ENCODE measurements around the gene SQSTM1. TPM values are rescaled to one million over a fixed set of nuclear protein-coding genes. Genes with fewer than 3 reads are reported as not detected.

Gene SQSTM1
- polyA plus RNA-seq, 1 of the 3 experiments (the other 2 are of a cell fraction): 181 TPM

DNA sequence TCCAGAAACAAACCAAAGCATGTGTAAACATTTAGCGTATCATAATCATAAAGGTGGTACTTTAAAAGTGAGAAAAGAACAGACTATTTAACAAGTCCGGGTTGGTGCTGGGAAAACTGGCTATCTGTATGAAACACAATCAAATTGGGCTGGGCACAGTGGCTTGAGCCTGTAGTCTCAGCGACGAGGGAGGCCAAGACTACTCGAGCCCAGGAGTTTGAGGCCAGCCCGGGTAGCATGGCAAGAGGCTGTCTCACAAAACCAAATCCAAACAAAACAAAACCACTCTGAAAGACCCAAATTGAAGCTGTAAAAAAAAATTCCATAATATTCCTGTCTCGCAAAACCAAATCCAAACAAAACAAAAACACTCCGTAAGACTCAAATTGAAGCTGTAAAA lies 33.7 kb downstream of the SQSTM1 start:
- whole genome bisulfite sequencing (ENCODE audit: low lambda C conversion rate): 96% methylated on average over 8 of the region's 8 CpGs

DNA sequence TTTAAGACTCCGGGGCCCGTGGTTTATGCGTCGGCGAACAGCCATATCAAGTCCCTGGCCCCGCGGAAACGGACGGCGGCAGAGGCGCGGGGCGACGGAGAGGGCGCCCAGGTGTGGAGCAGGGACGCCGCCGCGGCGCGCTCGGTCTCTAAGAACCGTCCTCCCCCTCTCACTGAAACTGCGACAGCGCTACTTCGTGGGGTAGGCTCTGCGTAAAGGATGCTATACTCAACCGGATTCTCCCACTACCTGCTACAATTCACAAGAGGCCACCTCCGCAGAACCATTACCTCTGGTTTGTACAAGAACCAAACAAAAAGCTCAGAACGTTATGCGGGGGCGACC lies 37.5 kb downstream of the SQSTM1 start:
- ChIA-PET POLR2A (interaction anchor here (1.0 to 1.2 kb wide), 2 partner anchors 10 to 36 kb away, joined by 3 read pairs; no protein-coding TSS in a partner anchor), CTCF (interaction anchor here (0.8 kb wide), 1 partner anchor 11 kb away, joined by 3 read pairs; no protein-coding TSS in a partner anchor)
- no peaks in the 10 kb centered on the region for H3K9me3 ChIP-seq
- H3K4me2 ChIP-seq: peak overlapping the region; percentile 95
- 0% methylated on average over 4 of the region's 32 CpGs for WGBS (ENCODE audit: low lambda C conversion rate)
- H3K27me3 ChIP-seq (ENCODE audit: insufficient read depth): no peaks in the 10 kb centered on the region
- H3K36me3 ChIP-seq (replicated peaks in 1 of 2; ENCODE audit: control insufficient read depth in 1 of 2, insufficient read depth in 2 of 2, low read length in 1 of 2): peaks cover 11 to 18% of the 10 kb centered on the region in 2 experiments
- peaks cover 5 to 9% of the 10 kb centered on the region in 2 experiments; a peak in 1 of 4 replicates for H3K4me1 ChIP-seq (ENCODE audit: control insufficient read depth in 1 of 2, insufficient read depth in 2 of 2, low read depth in 1 of 2, low read length in 1 of 2)
- peak overlapping the region; percentile 70 to 74; a peak in 3 of 4 replicates for H3K27ac ChIP-seq (ENCODE audit: low read depth in 2 of 2, low read length in 1 of 2)
- H3K4me3 ChIP-seq (ENCODE audit: low read depth in 2 of 2, low read length in 1 of 2): peak overlapping the region; percentile 81 to 100
- H2AFZ ChIP-seq (ENCODE audit: low read depth): peak overlapping the region; percentile 97; the same call in 1 of the 2 replicates
- H3K9ac ChIP-seq: peak overlapping the region; percentile 79; the same call in 1 of the 2 replicates
- peaks cover 13% of the 10 kb centered on the region for H3F3A ChIP-seq (replicated peaks; ENCODE audit: insufficient read depth)
- H4K20me1 ChIP-seq (ENCODE audit: insufficient read depth): no peaks in the 10 kb centered on the region
- DNase-seq: peak; percentile 72
- peaks cover 31% of the 10 kb centered on the region for H3K79me2 ChIP-seq (ENCODE audit: insufficient read depth)
- no peak for TF ChIP-seq RFX5 (IDR thresholded peaks at IDR 0.05; ENCODE audit: low read length)
- TF ChIP-seq, protein P1, sequence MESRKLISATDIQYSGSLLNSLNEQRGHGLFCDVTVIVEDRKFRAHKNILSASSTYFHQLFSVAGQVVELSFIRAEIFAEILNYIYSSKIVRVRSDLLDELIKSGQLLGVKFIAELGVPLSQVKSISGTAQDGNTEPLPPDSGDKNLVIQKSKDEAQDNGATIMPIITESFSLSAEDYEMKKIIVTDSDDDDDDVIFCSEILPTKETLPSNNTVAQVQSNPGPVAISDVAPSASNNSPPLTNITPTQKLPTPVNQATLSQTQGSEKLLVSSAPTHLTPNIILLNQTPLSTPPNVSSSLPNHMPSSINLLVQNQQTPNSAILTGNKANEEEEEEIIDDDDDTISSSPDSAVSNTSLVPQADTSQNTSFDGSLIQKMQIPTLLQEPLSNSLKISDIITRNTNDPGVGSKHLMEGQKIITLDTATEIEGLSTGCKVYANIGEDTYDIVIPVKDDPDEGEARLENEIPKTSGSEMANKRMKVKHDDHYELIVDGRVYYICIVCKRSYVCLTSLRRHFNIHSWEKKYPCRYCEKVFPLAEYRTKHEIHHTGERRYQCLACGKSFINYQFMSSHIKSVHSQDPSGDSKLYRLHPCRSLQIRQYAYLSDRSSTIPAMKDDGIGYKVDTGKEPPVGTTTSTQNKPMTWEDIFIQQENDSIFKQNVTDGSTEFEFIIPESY (IDR thresholded peaks at IDR 0.05; ENCODE audit: borderline replicate concordance, low read depth): no peak
- TF ChIP-seq, protein P2, sequence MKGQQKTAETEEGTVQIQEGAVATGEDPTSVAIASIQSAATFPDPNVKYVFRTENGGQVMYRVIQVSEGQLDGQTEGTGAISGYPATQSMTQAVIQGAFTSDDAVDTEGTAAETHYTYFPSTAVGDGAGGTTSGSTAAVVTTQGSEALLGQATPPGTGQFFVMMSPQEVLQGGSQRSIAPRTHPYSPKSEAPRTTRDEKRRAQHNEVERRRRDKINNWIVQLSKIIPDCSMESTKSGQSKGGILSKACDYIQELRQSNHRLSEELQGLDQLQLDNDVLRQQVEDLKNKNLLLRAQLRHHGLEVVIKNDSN (IDR thresholded peaks at IDR 0.05; ENCODE audit: borderline replicate concordance, low read depth): no peak
- TF ChIP-seq SIN3A (IDR thresholded peaks at IDR 0.05; ENCODE audit: borderline replicate concordance, low read depth, low read length): 0 out of 2 replicates have a peak, but pooled peaks have one; percentile 28
- no peaks in the 10 kb centered on the region for H3K9me2 ChIP-seq

More for the DNA sequence above, 33.7 kb downstream of the SQSTM1 start:
- Histone ChIP-seq H3F3A (replicated peaks; ENCODE audit: insufficient read depth) (peaks cover 4% of the 10 kb centered on the region), H3K79me2 (ENCODE audit: insufficient read depth) (peaks cover 31% of the 10 kb centered on the region), H3K27ac (ENCODE audit: low read depth in 2 of 2, low read length in 1 of 2) (no peak overlapping the region), H3K9ac (no peak overlapping the region), H3K36me3 (replicated peaks in 1 of 2; ENCODE audit: control insufficient read depth in 1 of 2, insufficient read depth in 2 of 2, low read length in 1 of 2) (peaks cover 21 to 26% of the 10 kb centered on the region in 2 experiments), H4K20me1 (ENCODE audit: insufficient read depth) (no peaks in the 10 kb centered on the region), H3K4me1 (ENCODE audit: control insufficient read depth in 1 of 2, insufficient read depth in 2 of 2, low read depth in 1 of 2, low read length in 1 of 2) (no peaks in the 10 kb centered on the region), H3K9me3 (no peaks in the 10 kb centered on the region), H3K9me2 (no peaks in the 10 kb centered on the region), H3K4me3 (ENCODE audit: low read depth in 2 of 2, low read length in 1 of 2) (no peak overlapping the region; a peak in 1 of 4 replicates), H2AFZ (ENCODE audit: low read depth) (no peak overlapping the region), H3K4me2 (no peak overlapping the region), H3K27me3 (ENCODE audit: insufficient read depth) (no peaks in the 10 kb centered on the region)
- DNase-seq: no peak
- no peak for TF ChIP-seq RFX5 (IDR thresholded peaks at IDR 0.05; ENCODE audit: low read length)
- no peak for TF ChIP-seq CHD2 (IDR thresholded peaks at IDR 0.05; ENCODE audit: low read length, partially characterized antibody)
- TF ChIP-seq TCF12 (IDR thresholded peaks at IDR 0.05): no peak
- no peak for TF ChIP-seq FOXM1 (IDR thresholded peaks at IDR 0.05; ENCODE audit: low read depth)
- TF ChIP-seq SIN3A (IDR thresholded peaks at IDR 0.05; ENCODE audit: borderline replicate concordance, low read depth, low read length): no peak
- no peak for TF ChIP-seq TAF1 (IDR thresholded peaks at IDR 0.05; ENCODE audit: borderline replicate concordance, low read depth, low read length)
- TF ChIP-seq ELF1 (IDR thresholded peaks at IDR 0.05): no peak
- no peak for TF ChIP-seq NRF1 (IDR thresholded peaks at IDR 0.05; ENCODE audit: low read depth, low read length)
- TF ChIP-seq SMC3 (IDR thresholded peaks at IDR 0.05; ENCODE audit: low read depth, low read length): no peak
- no peak for TF ChIP-seq EP300 (IDR thresholded peaks at IDR 0.05; ENCODE audit: borderline replicate concordance in 1 of 2, low read depth in 1 of 2, low read length in 1 of 2)
- TF ChIP-seq, protein P1 (IDR thresholded peaks at IDR 0.05; ENCODE audit: borderline replicate concordance, low read depth): no peak
- TF ChIP-seq TEAD4 (IDR thresholded peaks at IDR 0.05; ENCODE audit: borderline replicate concordance, insufficient read depth): no peak
- no peak for TF ChIP-seq RAD21 (IDR thresholded peaks at IDR 0.05; ENCODE audit: low read length)
- no peak for TF ChIP-seq MXI1 (IDR thresholded peaks at IDR 0.05; ENCODE audit: low read depth, low read length)
- TF ChIP-seq EZH2phosphoT487 (IDR thresholded peaks at IDR 0.05; ENCODE audit: borderline replicate concordance, low read depth): no peak
- ChIA-PET CTCF (interaction anchor here (1.2 kb wide), 1 partner anchor 355 kb away, joined by 3 read pairs; the partner anchor contains the start of gene RASGEF1C), POLR2A (no interaction called here)

Measured in SK-N-SH (cell line).